H1 (cell line): Measurements from ENCODE around the gene ZHX3. TPM values are rescaled to one million over a fixed set of nuclear protein-coding genes. Genes with fewer than 3 reads are reported as not detected.

Experiments used
- CTCF ChIA-PET: fragments of 300-600 bp; sonication (Branson Sonifier 250); formaldehyde crosslinking; loops from one replicate; lab custom pipeline; 2021; ENCODE audit not compliant: partially characterized antibody; lab: Charles Lee
- POLR2A ChIA-PET: fragments of 300-600 bp; sonication (Branson Sonifier 250); formaldehyde crosslinking; loops from one replicate; lab custom pipeline; 2021; ENCODE audit warnings: inconsistent platforms; ENCODE audit not compliant: partially characterized antibody; lab: Charles Lee
- DNase-seq, 2 experiments: peaks; one replicate each; pipeline versions ENCODE4 v3.0.0 to v3.0.0-alpha.2; 2010 to 2022; ENCODE audit warnings: low spot score in 2 of 2, low read depth in 1 of 2, mixed read lengths in 1 of 2
- FAIRE-seq: peaks from 2 replicates; lab custom pipeline; 2011; peaks lifted over from hg19 to GRCh38; lab: Jason Lieb, UNC
- H2AFZ ChIP-seq: 2 replicates; pipeline ENCODE4 v1.8.1; 2012; ENCODE audit warnings: low read length, inconsistent platforms
- H2AK5ac ChIP-seq: 2 replicates; pipeline ENCODE4 v1.6.1; 2013; ENCODE audit warnings: low read depth, low read length
- H2BK120ac ChIP-seq: replicated peaks from 2 replicates; pipeline ENCODE3; 2013; ENCODE audit warnings: low read depth, low read length, inconsistent platforms
- H2BK12ac ChIP-seq: 2 replicates; pipeline ENCODE4 v1.6.1; 2013; ENCODE audit warnings: low read depth, low read length
- H2BK15ac ChIP-seq: 2 replicates; pipeline ENCODE4 v1.6.1; 2013; ENCODE audit warnings: low read length
- H2BK20ac ChIP-seq: 2 replicates; pipeline ENCODE4 v1.6.1; 2013; ENCODE audit warnings: low read length
- H2BK5ac ChIP-seq: 2 replicates; pipeline ENCODE4 v1.6.1; 2013; ENCODE audit warnings: low read depth, low read length
- H3K14ac ChIP-seq: 2 replicates; pipeline ENCODE4 v1.6.1; 2013; ENCODE audit warnings: inconsistent platforms; ENCODE audit not compliant: insufficient read length
- H3K18ac ChIP-seq: 2 replicates; pipeline ENCODE4 v1.6.1; 2013; ENCODE audit warnings: low read length; ENCODE audit errors: extremely low read depth
- H3K23ac ChIP-seq: 2 replicates; pipeline ENCODE4 v1.6.1; 2013; ENCODE audit warnings: inconsistent platforms; ENCODE audit not compliant: insufficient read length
- H3K23me2 ChIP-seq: 2 replicates; pipeline ENCODE4 v1.6.1; 2013; ENCODE audit warnings: low read depth, low read length
- H3K27ac ChIP-seq: 2 replicates; pipeline ENCODE4 v1.6.1; 2011; ENCODE audit warnings: low read depth, low read length, inconsistent platforms
- H3K27me3 ChIP-seq, 4 experiments: replicated peaks in 1 of 4; 1 replicate in 1 of 4; 2 replicates in 3 of 4; pipeline versions ENCODE4 v1.6.1 to v1.8.1; 2011 to 2013; ENCODE audit warnings: low read length in 3 of 4, mild to moderate bottlenecking in 3 of 4, inconsistent platforms in 2 of 4, mixed read lengths in 2 of 4, moderate library complexity in 1 of 4; ENCODE audit not compliant: control insufficient read depth in 3 of 4, insufficient read depth in 3 of 4; ENCODE audit errors: extremely low read depth in 1 of 4
- H3K36me3 ChIP-seq, 4 experiments: 2 replicates each; pipeline versions ENCODE4 v1.6.1 to v1.8.1; 2011 to 2013; ENCODE audit warnings: mild to moderate bottlenecking in 4 of 4, low read length in 3 of 4, moderate library complexity in 2 of 4, control low read depth in 1 of 4, inconsistent platforms in 1 of 4; ENCODE audit not compliant: insufficient read depth in 4 of 4, control insufficient read depth in 2 of 4
- H3K4ac ChIP-seq: replicated peaks from 2 replicates; pipeline ENCODE3; 2013; ENCODE audit warnings: low read length, low read depth, mixed read lengths, inconsistent platforms; ENCODE audit not compliant: insufficient read length
- H3K4me1 ChIP-seq, 4 experiments: replicated peaks in 1 of 4; 1 replicate in 1 of 4; 2 replicates in 3 of 4; pipeline versions ENCODE4 v1.6.1 to v1.8.1; 2011 to 2013; ENCODE audit warnings: low read length in 3 of 4, inconsistent platforms in 2 of 4, mixed read lengths in 1 of 4; ENCODE audit not compliant: insufficient read depth in 4 of 4, control insufficient read depth in 3 of 4
- H3K4me2 ChIP-seq, 2 experiments: 2 replicates each; pipeline versions ENCODE4 v1.6.1 to v1.8.1; 2011 to 2013; ENCODE audit warnings: low read depth in 2 of 2, low read length in 2 of 2, control low read depth in 1 of 2, inconsistent platforms in 1 of 2, mild to moderate bottlenecking in 1 of 2; ENCODE audit not compliant: insufficient read depth in 1 of 2
- H3K4me3 ChIP-seq, 4 experiments: fragments of 200-600, 300-600 bp in 1 of 4; sonication (generic), shearing (Covaris generic), sonication (Bioruptor Twin) in 1 of 4; 2 replicates each; pipeline versions ENCODE4 v1.5.1 to v1.8.1; 2011 to 2016; ENCODE audit warnings: low read length in 4 of 4, low read depth in 3 of 4, control low read depth in 2 of 4, inconsistent platforms in 2 of 4, mild to moderate bottlenecking in 2 of 4, mixed read lengths in 1 of 4, moderate library complexity in 1 of 4; ENCODE audit not compliant: insufficient read depth in 2 of 4; ENCODE audit errors: extremely low read depth in 1 of 4
- H3K56ac ChIP-seq: replicated peaks from 2 replicates; pipeline ENCODE3; 2013; ENCODE audit warnings: low read depth, mild to moderate bottlenecking, mixed read lengths, low read length, inconsistent platforms; ENCODE audit not compliant: insufficient read length
- H3K79me1 ChIP-seq: 2 replicates; pipeline ENCODE4 v1.6.1; 2013; ENCODE audit warnings: low read depth, low read length, control low read depth
- H3K79me2 ChIP-seq, 2 experiments: 2 replicates each; pipeline versions ENCODE4 v1.6.1 to v1.8.1; 2012 to 2013; ENCODE audit warnings: low read length in 2 of 2, mild to moderate bottlenecking in 2 of 2, inconsistent platforms in 1 of 2; ENCODE audit not compliant: insufficient read depth in 2 of 2, control insufficient read depth in 1 of 2
- H3K9ac ChIP-seq, 4 experiments: replicated peaks in 1 of 4; 1 replicate in 1 of 4; 2 replicates in 3 of 4; pipeline versions ENCODE4 v1.6.1 to v1.8.1; 2011 to 2013; ENCODE audit warnings: low read depth in 3 of 4, low read length in 3 of 4, control low read depth in 2 of 4, mild to moderate bottlenecking in 2 of 4, moderate library complexity in 2 of 4, inconsistent platforms in 1 of 4; ENCODE audit errors: extremely low read depth in 1 of 4
- H3K9me3 ChIP-seq, 2 experiments: 2 replicates each; pipeline versions ENCODE4 v1.6.1 to v1.8.1; 2012 to 2013; ENCODE audit warnings: mild to moderate bottlenecking in 2 of 2, moderate library complexity in 2 of 2, control low read depth in 1 of 2, inconsistent platforms in 1 of 2, low read depth in 1 of 2, low read length in 1 of 2, mixed read lengths in 1 of 2; ENCODE audit not compliant: insufficient read depth in 2 of 2
- H4K20me1 ChIP-seq, 2 experiments: replicated peaks in 1 of 2; 2 replicates each; pipeline versions ENCODE3 to v1.8.1; 2011 to 2013; ENCODE audit warnings: inconsistent platforms in 2 of 2, low read length in 2 of 2, mild to moderate bottlenecking in 1 of 2; ENCODE audit not compliant: insufficient read depth in 2 of 2, control insufficient read depth in 1 of 2
- H4K5ac ChIP-seq: 2 replicates; pipeline ENCODE4 v1.6.1; 2013; ENCODE audit warnings: low read length, low read depth, mixed read lengths, inconsistent platforms; ENCODE audit not compliant: insufficient read length
- H4K8ac ChIP-seq: 2 replicates; pipeline ENCODE4 v1.8.0; 2013; ENCODE audit warnings: mild to moderate bottlenecking, moderate library complexity, low read length, inconsistent platforms; ENCODE audit not compliant: insufficient read depth; ENCODE audit errors: extremely low read depth
- H4K91ac ChIP-seq: replicated peaks from 2 replicates; pipeline ENCODE3; 2013; ENCODE audit warnings: low read length, mixed read lengths, inconsistent platforms; ENCODE audit not compliant: insufficient read length
- CHD1 ChIP-seq: IDR thresholded peaks from 2 replicates; pipeline ENCODE4 v1.6.1; 2012; ENCODE audit warnings: low read depth, low read length, improper control_type of control experiment
- FOSL1 ChIP-seq: IDR thresholded peaks from 2 replicates; pipeline ENCODE4 v1.6.1; 2011; ENCODE audit warnings: mild to moderate bottlenecking, low read depth, low read length, moderate library complexity; ENCODE audit not compliant: insufficient read depth
- GTF2F1 ChIP-seq: IDR thresholded peaks from 2 replicates; pipeline ENCODE4 v1.6.1; 2012; ENCODE audit warnings: low read depth, low read length, improper control_type of control experiment, borderline replicate concordance
- JUND ChIP-seq: IDR thresholded peaks from 2 replicates; pipeline ENCODE4 v1.6.1; 2011; ENCODE audit warnings: mild to moderate bottlenecking, improper control_type of control experiment, low read length
- POLR2A ChIP-seq, 2 experiments: IDR thresholded peaks; 1 replicate in 1 of 2; 2 replicates in 1 of 2; pipeline ENCODE4 v1.6.1; 2011; ENCODE audit warnings: low read depth in 2 of 2, low read length in 2 of 2, mild to moderate bottlenecking in 2 of 2; ENCODE audit errors: control extremely low read depth in 1 of 2
- RBBP5 ChIP-seq: IDR thresholded peaks from 2 replicates; pipeline ENCODE4 v1.7.1; 2012; ENCODE audit warnings: low read depth, mild to moderate bottlenecking, inconsistent platforms, low read length, moderate library complexity, borderline replicate concordance
- USF2 ChIP-seq: IDR thresholded peaks from 2 replicates; pipeline ENCODE4 v1.6.1; 2011; ENCODE audit warnings: low read length, improper control_type of control experiment
- YY1 ChIP-seq: IDR thresholded peaks from 2 replicates; pipeline ENCODE4 v1.6.1; 2011; ENCODE audit warnings: low read depth, mild to moderate bottlenecking, low read length
- WGBS, 2 experiments: shearing (Covaris generic) in 1 of 2; methylation state at CpG; one replicate each; pipeline versions ENCODE4 v1.1.6 to v1.1.7; 2013 to 2015; ENCODE audit warnings: low lambda C conversion rate in 2 of 2, mixed read lengths in 2 of 2, inconsistent platforms in 1 of 2, low coverage in 1 of 2, missing lambda C conversion rate in 1 of 2; ENCODE audit not compliant: insufficient replicate concordance in 2 of 2, insufficient coverage in 1 of 2, insufficient read length in 1 of 2; ENCODE audit errors: extremely low coverage in 1 of 2, missing lambda C conversion rate in 1 of 2; 5-methylcytosine and 5-hydroxymethylcytosine counted together
- polyA plus RNA-seq, 7 experiments: library from polyadenylated mRNA; depleted of rRNA in 3 of 7; stranded (reverse) in 5 of 7; unstranded in 2 of 7; fragments of >200 nt in 5 of 7; fragments of 200-250 nt in 2 of 7; gene quantifications; 1 replicate in 5 of 7; 2 replicates in 1 of 7; 4 replicates in 1 of 7; pipeline versions ENCODE4 v1.2.1 to v1.2.3, GENCODE V29; 2011 to 2013; ENCODE audit warnings: missing spikeins in 2 of 7, mixed read lengths in 2 of 7
- total RNA-seq: library from RNA; stranded (reverse); fragmentation: NEBNext Ultra II Directional; extraction: Animal tissue kit (Norgen Biotek cat#: 25700); gene quantifications from 2 replicates; pipeline ENCODE4 v1.2.1, GENCODE V29; 2021

ZHX3 gene
- total and polyA plus RNA-seq, 2 of the 8 experiments (the other 6 are each of a cell fraction or from before 2014, with no cell fraction given), result 1.00 to 7.8 TPM

GRCh38 chr20:41304002-41304401 lies 13.5 kb downstream of the ZHX3 start:
- 83% methylated on average over 1 of the region's 1 CpG; no CpG with 5 or more reads in 1 of the 2 experiments for WGBS, 2 experiments
- no peak overlapping the region for H3K23ac ChIP-seq
- no peaks in the 10 kb centered on the region; a peak in 1 of 7 replicates for H3K27me3 ChIP-seq
- no peak overlapping the region for H2AK5ac ChIP-seq
- no peak overlapping the region for H3K56ac ChIP-seq
- no peak overlapping the region for H2BK20ac ChIP-seq
- H2BK15ac ChIP-seq, result no peak overlapping the region
- H4K91ac ChIP-seq, result no peak overlapping the region
- H2AFZ ChIP-seq, result no peak overlapping the region
- H3K4ac ChIP-seq, result no peak overlapping the region
- H2BK5ac ChIP-seq, result no peak overlapping the region
- no peak overlapping the region for H3K4me2 ChIP-seq
- H4K20me1 ChIP-seq, result no peaks in the 10 kb centered on the region
- CTCF ChIA-PET, result interaction anchor here (0.7 to 1.5 kb wide), 4 partner anchors 19 to 169 kb away, joined by 3 to 4 read pairs (median 3); no protein-coding TSS in a partner anchor
- H3K36me3 ChIP-seq, result no peaks in the 10 kb centered on the region
- H3K4me3 ChIP-seq, result no peak overlapping the region
- peaks cover 0 to 5% (median 0%) of the 10 kb centered on the region in 4 experiments; a peak in 3 of 7 replicates for H3K4me1 ChIP-seq
- no peaks in the 10 kb centered on the region for H3K79me2 ChIP-seq
- H3K14ac ChIP-seq, result no peak overlapping the region
- no peak overlapping the region for H2BK120ac ChIP-seq
- H3K23me2 ChIP-seq, result no peaks in the 10 kb centered on the region; the same call in 1 of the 2 replicates
- no peak overlapping the region for H4K8ac ChIP-seq
- no peak overlapping the region for H3K9ac ChIP-seq
- POLR2A ChIA-PET, result interaction anchor here (0.5 kb wide), 1 partner anchor 10 kb away, joined by 3 read pairs; no protein-coding TSS in a partner anchor
- no peak overlapping the region for H3K18ac ChIP-seq
- H3K27ac ChIP-seq, result no peak overlapping the region
- H3K79me1 ChIP-seq, result no peaks in the 10 kb centered on the region
- no peak for TF ChIP-seq YY1
- no peak for TF ChIP-seq RBBP5
- no peak for TF ChIP-seq USF2
- no peak for TF ChIP-seq FOSL1
- no peak for TF ChIP-seq POLR2A (IDR thresholded peaks at IDR 0.05; ENCODE audit: control extremely low read depth in 1 of 2, low read depth in 2 of 2, low read length in 2 of 2)
- TF ChIP-seq CHD1, result no peak
- TF ChIP-seq GTF2F1, result no peak
- TF ChIP-seq JUND, result no peak
- DNase-seq (no peak), FAIRE-seq (no peak)
- H2BK12ac ChIP-seq, result no peak overlapping the region
- no peaks in the 10 kb centered on the region for H3K9me3 ChIP-seq
- H4K5ac ChIP-seq, result no peak overlapping the region
